Measurements from ENCODE around the gene RELB.

The RELB gene

GRCh38 chr19:45050036-45050435, 48.8 kb downstream of the RELB start:
- Histone ChIP-seq H3K9me3 (ENCODE audit: low read length) (no peaks in the 10 kb centered on the region), H3K27ac (ENCODE audit: low read depth, low read length) (no peak overlapping the region), H3K4me1 (ENCODE audit: insufficient read depth, low read length) (peaks cover 14% of the 10 kb centered on the region), H3K27me3 (ENCODE audit: control insufficient read depth in 1 of 2, insufficient read depth in 2 of 2, low read length in 2 of 2) (no peaks in the 10 kb centered on the region), H3K9ac (ENCODE audit: low read length) (no peak overlapping the region), H3K36me3 (ENCODE audit: insufficient read depth, low read length) (peaks cover 36% of the 10 kb centered on the region), H3K4me3 (ENCODE audit: low read depth in 1 of 2, low read length in 2 of 2) (no peak overlapping the region)

- Histone ChIP-seq H3K36me3 (ENCODE audit: insufficient read depth, low read length) (peaks cover 41% of the 10 kb centered on the region), H3K4me3 (ENCODE audit: low read depth in 1 of 2, low read length in 2 of 2) (no peak overlapping the region), H3K9me3 (ENCODE audit: low read length) (no peaks in the 10 kb centered on the region), H3K27ac (ENCODE audit: low read depth, low read length) (no peak overlapping the region), H3K4me1 (ENCODE audit: insufficient read depth, low read length) (peaks cover 14% of the 10 kb centered on the region), H3K27me3 (ENCODE audit: control insufficient read depth in 1 of 2, insufficient read depth in 2 of 2, low read length in 2 of 2) (no peaks in the 10 kb centered on the region), H3K9ac (ENCODE audit: low read length) (no peak overlapping the region)
Measured at GRCh38 chr19:45051929-45052579, 50.8 kb downstream of the RELB start.

GRCh38 chr19:45056831-45057230, 55.6 kb downstream of the RELB start:
- Histone ChIP-seq H3K4me3 (ENCODE audit: low read depth in 1 of 2, low read length in 2 of 2) (no peak overlapping the region), H3K27me3 (ENCODE audit: control insufficient read depth in 1 of 2, insufficient read depth in 2 of 2, low read length in 2 of 2) (no peaks in the 10 kb centered on the region), H3K27ac (ENCODE audit: low read depth, low read length) (no peak overlapping the region), H3K9ac (ENCODE audit: low read length) (no peak overlapping the region), H3K9me3 (ENCODE audit: low read length) (no peaks in the 10 kb centered on the region), H3K36me3 (ENCODE audit: insufficient read depth, low read length) (peaks cover 86% of the 10 kb centered on the region), H3K4me1 (ENCODE audit: insufficient read depth, low read length) (no peaks in the 10 kb centered on the region)

- Histone ChIP-seq H3K27me3 (ENCODE audit: control insufficient read depth in 1 of 2, insufficient read depth in 2 of 2, low read length in 2 of 2) (no peaks in the 10 kb centered on the region), H3K4me1 (ENCODE audit: insufficient read depth, low read length) (no peaks in the 10 kb centered on the region), H3K27ac (ENCODE audit: low read depth, low read length) (no peak overlapping the region), H3K9ac (ENCODE audit: low read length) (no peak overlapping the region), H3K36me3 (ENCODE audit: insufficient read depth, low read length) (peaks cover 84% of the 10 kb centered on the region), H3K9me3 (ENCODE audit: low read length) (no peaks in the 10 kb centered on the region), H3K4me3 (ENCODE audit: low read depth in 1 of 2, low read length in 2 of 2) (no peak overlapping the region)
Measured at GRCh38 chr19:45057444-45057843, 56.2 kb downstream of the RELB start.

GRCh38 chr19:45058622-45059159, 57.4 kb downstream of the RELB start:
- no peaks in the 10 kb centered on the region for H3K9me3 ChIP-seq (ENCODE audit: low read length)
- no peak overlapping the region for H3K27ac ChIP-seq (ENCODE audit: low read depth, low read length)
- no peaks in the 10 kb centered on the region for H3K4me1 ChIP-seq (ENCODE audit: insufficient read depth, low read length)
- H3K27me3 ChIP-seq (ENCODE audit: control insufficient read depth in 1 of 2, insufficient read depth in 2 of 2, low read length in 2 of 2) = no peaks in the 10 kb centered on the region
- H3K9ac ChIP-seq (ENCODE audit: low read length) = no peak overlapping the region
- no peak overlapping the region for H3K4me3 ChIP-seq (ENCODE audit: low read depth in 1 of 2, low read length in 2 of 2)
- peaks cover 83% of the 10 kb centered on the region for H3K36me3 ChIP-seq (ENCODE audit: insufficient read depth, low read length)

- Histone ChIP-seq H3K27me3 (ENCODE audit: control insufficient read depth in 1 of 2, insufficient read depth in 2 of 2, low read length in 2 of 2) (no peaks in the 10 kb centered on the region), H3K9ac (ENCODE audit: low read length) (no peak overlapping the region), H3K27ac (ENCODE audit: low read depth, low read length) (no peak overlapping the region), H3K4me1 (ENCODE audit: insufficient read depth, low read length) (no peaks in the 10 kb centered on the region), H3K4me3 (ENCODE audit: low read depth in 1 of 2, low read length in 2 of 2) (no peak overlapping the region), H3K36me3 (ENCODE audit: insufficient read depth, low read length) (peaks cover 81% of the 10 kb centered on the region), H3K9me3 (ENCODE audit: low read length) (no peaks in the 10 kb centered on the region)
Measured at GRCh38 chr19:45059258-45059965, 58.1 kb downstream of the RELB start.

GRCh38 chr19:45061965-45062364, 60.7 kb downstream of the RELB start:
- no peak overlapping the region for H3K4me3 ChIP-seq (ENCODE audit: low read depth in 1 of 2, low read length in 2 of 2)
- no peak overlapping the region for H3K27ac ChIP-seq (ENCODE audit: low read depth, low read length)
- no peak overlapping the region for H3K9ac ChIP-seq (ENCODE audit: low read length)
- H3K9me3 ChIP-seq (ENCODE audit: low read length) = no peaks in the 10 kb centered on the region
- no peaks in the 10 kb centered on the region for H3K4me1 ChIP-seq (ENCODE audit: insufficient read depth, low read length)
- H3K36me3 ChIP-seq (ENCODE audit: insufficient read depth, low read length) = peaks cover 76% of the 10 kb centered on the region
- H3K27me3 ChIP-seq (ENCODE audit: control insufficient read depth in 1 of 2, insufficient read depth in 2 of 2, low read length in 2 of 2) = no peaks in the 10 kb centered on the region

GRCh38 chr19:45063851-45064801, 62.9 kb downstream of the RELB start:
- no peaks in the 10 kb centered on the region for H3K9me3 ChIP-seq (ENCODE audit: low read length)
- no peak overlapping the region for H3K27ac ChIP-seq (ENCODE audit: low read depth, low read length)
- H3K4me3 ChIP-seq (ENCODE audit: low read depth in 1 of 2, low read length in 2 of 2) = no peak overlapping the region
- peaks cover 72% of the 10 kb centered on the region for H3K36me3 ChIP-seq (ENCODE audit: insufficient read depth, low read length)
- H3K27me3 ChIP-seq (ENCODE audit: control insufficient read depth in 1 of 2, insufficient read depth in 2 of 2, low read length in 2 of 2) = no peaks in the 10 kb centered on the region
- no peaks in the 10 kb centered on the region for H3K4me1 ChIP-seq (ENCODE audit: insufficient read depth, low read length)
- no peak overlapping the region for H3K9ac ChIP-seq (ENCODE audit: low read length)

GRCh38 chr19:45066921-45067661, 65.8 kb downstream of the RELB start:
- Histone ChIP-seq H3K27ac (ENCODE audit: low read depth, low read length) (no peak overlapping the region), H3K4me1 (ENCODE audit: insufficient read depth, low read length) (no peaks in the 10 kb centered on the region), H3K4me3 (ENCODE audit: low read depth in 1 of 2, low read length in 2 of 2) (no peak overlapping the region), H3K9ac (ENCODE audit: low read length) (no peak overlapping the region), H3K36me3 (ENCODE audit: insufficient read depth, low read length) (peaks cover 61% of the 10 kb centered on the region), H3K27me3 (ENCODE audit: control insufficient read depth in 1 of 2, insufficient read depth in 2 of 2, low read length in 2 of 2) (no peaks in the 10 kb centered on the region), H3K9me3 (ENCODE audit: low read length) (no peaks in the 10 kb centered on the region)

- Histone ChIP-seq H3K36me3 (ENCODE audit: insufficient read depth, low read length) (peaks cover 55% of the 10 kb centered on the region), H3K4me1 (ENCODE audit: insufficient read depth, low read length) (no peaks in the 10 kb centered on the region), H3K27ac (ENCODE audit: low read depth, low read length) (no peak overlapping the region), H3K9ac (ENCODE audit: low read length) (no peak overlapping the region), H3K27me3 (ENCODE audit: control insufficient read depth in 1 of 2, insufficient read depth in 2 of 2, low read length in 2 of 2) (no peaks in the 10 kb centered on the region), H3K9me3 (ENCODE audit: low read length) (no peaks in the 10 kb centered on the region), H3K4me3 (ENCODE audit: low read depth in 1 of 2, low read length in 2 of 2) (no peak overlapping the region)
Measured at GRCh38 chr19:45068041-45068440, 66.8 kb downstream of the RELB start.

All from muscle layer of colon (tissue), 2 donors.